ENCODE data around the gene SBF2.

SBF2 gene

GRCh38 chr11:10275714-10276113, 18.3 kb downstream of the SBF2 start:
- no peak for DNase-seq
- H3K27me3 ChIP-seq (ENCODE audit: insufficient read depth, low read depth, severe bottlenecking) = no peaks in the 10 kb centered on the region
- no peak overlapping the region for H3K4me3 ChIP-seq (ENCODE audit: low read depth, low read length)
- H3K9me3 ChIP-seq (ENCODE audit: severe bottlenecking) = no peaks in the 10 kb centered on the region
- no peak overlapping the region for H3K27ac ChIP-seq
- no peak for TF ChIP-seq CTCF (IDR thresholded peaks at IDR 0.05; ENCODE audit: low read depth, low read length)
- no peaks in the 10 kb centered on the region for H3K36me3 ChIP-seq

GRCh38 chr11:10274726-10275125, 19.3 kb downstream of the SBF2 start:
- no peaks in the 10 kb centered on the region for H3K9me3 ChIP-seq (ENCODE audit: severe bottlenecking)
- H3K36me3 ChIP-seq = no peaks in the 10 kb centered on the region
- no peak overlapping the region for H3K27ac ChIP-seq
- no peaks in the 10 kb centered on the region for H3K27me3 ChIP-seq (ENCODE audit: insufficient read depth, low read depth, severe bottlenecking)
- TF ChIP-seq CTCF (IDR thresholded peaks at IDR 0.05; ENCODE audit: low read depth, low read length) = no peak
- H3K4me3 ChIP-seq (ENCODE audit: low read depth, low read length) = no peak overlapping the region
- DNase-seq = no peak

- Histone ChIP-seq H3K36me3 (no peaks in the 10 kb centered on the region), H3K4me3 (ENCODE audit: low read depth, low read length) (no peak overlapping the region), H3K27ac (no peak overlapping the region), H3K27me3 (ENCODE audit: insufficient read depth, low read depth, severe bottlenecking) (no peaks in the 10 kb centered on the region), H3K9me3 (ENCODE audit: severe bottlenecking) (no peaks in the 10 kb centered on the region)
- no peak for DNase-seq
- no peak for TF ChIP-seq CTCF (IDR thresholded peaks at IDR 0.05; ENCODE audit: low read depth, low read length)
Observed at GRCh38 chr11:10273738-10274137, 20.3 kb downstream of the SBF2 start.

GRCh38 chr11:10272132-10272531, 21.9 kb downstream of the SBF2 start:
- no peak for TF ChIP-seq CTCF (IDR thresholded peaks at IDR 0.05; ENCODE audit: low read depth, low read length)
- Histone ChIP-seq H3K4me3 (ENCODE audit: low read depth, low read length) (no peak overlapping the region), H3K27ac (no peak overlapping the region), H3K9me3 (ENCODE audit: severe bottlenecking) (no peaks in the 10 kb centered on the region), H3K27me3 (ENCODE audit: insufficient read depth, low read depth, severe bottlenecking) (no peaks in the 10 kb centered on the region), H3K36me3 (no peaks in the 10 kb centered on the region)
- DNase-seq = no peak

- no peaks in the 10 kb centered on the region for H3K36me3 ChIP-seq
- no peak for TF ChIP-seq CTCF (IDR thresholded peaks at IDR 0.05; ENCODE audit: low read depth, low read length)
- no peak overlapping the region for H3K27ac ChIP-seq
- no peaks in the 10 kb centered on the region for H3K27me3 ChIP-seq (ENCODE audit: insufficient read depth, low read depth, severe bottlenecking)
- H3K4me3 ChIP-seq (ENCODE audit: low read depth, low read length) = no peak overlapping the region
- no peak for DNase-seq
- H3K9me3 ChIP-seq (ENCODE audit: severe bottlenecking) = no peaks in the 10 kb centered on the region
Observed at GRCh38 chr11:10268746-10269488, 25.1 kb downstream of the SBF2 start.

GRCh38 chr11:10267821-10268220, 26.2 kb downstream of the SBF2 start:
- no peak overlapping the region for H3K4me3 ChIP-seq (ENCODE audit: low read depth, low read length)
- no peaks in the 10 kb centered on the region for H3K36me3 ChIP-seq
- no peaks in the 10 kb centered on the region for H3K9me3 ChIP-seq (ENCODE audit: severe bottlenecking)
- no peak overlapping the region for H3K27ac ChIP-seq
- TF ChIP-seq CTCF (IDR thresholded peaks at IDR 0.05; ENCODE audit: low read depth, low read length) = no peak
- no peaks in the 10 kb centered on the region for H3K27me3 ChIP-seq (ENCODE audit: insufficient read depth, low read depth, severe bottlenecking)
- no peak for DNase-seq

Data from WERI-Rb-1 (cell line).